Measurements from ENCODE around the gene KAT2B.
"Not testable (repeated sequence)": the region's sequence is repeated elsewhere in the genome, so short reads cannot be mapped to it uniquely, and the experiment has no call there.

Gene KAT2B

DNA sequence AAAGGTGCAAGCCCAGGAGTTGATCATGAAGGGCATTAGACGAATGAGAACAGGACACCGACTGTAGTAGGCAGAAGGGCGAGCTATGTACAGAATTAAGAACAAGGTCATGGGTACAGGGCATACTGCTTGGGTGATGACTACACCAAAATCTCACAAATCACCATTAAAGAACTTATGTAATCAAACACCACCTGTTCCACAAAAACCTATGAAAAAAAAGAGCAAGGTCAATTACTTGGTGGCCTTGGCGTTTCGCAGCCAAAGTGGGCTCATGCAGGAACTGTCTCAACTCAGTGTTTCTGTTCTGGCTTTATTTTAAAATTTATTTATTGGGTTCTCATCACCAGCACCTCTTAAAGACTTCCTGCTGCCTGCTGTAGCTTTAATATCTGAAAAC, 2.1 kb downstream of the KAT2B start:
- no peak overlapping the region for H3K27ac ChIP-seq
- no peak for TF ChIP-seq ZFX (IDR thresholded peaks at IDR 0.05; ENCODE audit: borderline replicate concordance)
- TF ChIP-seq, protein P1, sequence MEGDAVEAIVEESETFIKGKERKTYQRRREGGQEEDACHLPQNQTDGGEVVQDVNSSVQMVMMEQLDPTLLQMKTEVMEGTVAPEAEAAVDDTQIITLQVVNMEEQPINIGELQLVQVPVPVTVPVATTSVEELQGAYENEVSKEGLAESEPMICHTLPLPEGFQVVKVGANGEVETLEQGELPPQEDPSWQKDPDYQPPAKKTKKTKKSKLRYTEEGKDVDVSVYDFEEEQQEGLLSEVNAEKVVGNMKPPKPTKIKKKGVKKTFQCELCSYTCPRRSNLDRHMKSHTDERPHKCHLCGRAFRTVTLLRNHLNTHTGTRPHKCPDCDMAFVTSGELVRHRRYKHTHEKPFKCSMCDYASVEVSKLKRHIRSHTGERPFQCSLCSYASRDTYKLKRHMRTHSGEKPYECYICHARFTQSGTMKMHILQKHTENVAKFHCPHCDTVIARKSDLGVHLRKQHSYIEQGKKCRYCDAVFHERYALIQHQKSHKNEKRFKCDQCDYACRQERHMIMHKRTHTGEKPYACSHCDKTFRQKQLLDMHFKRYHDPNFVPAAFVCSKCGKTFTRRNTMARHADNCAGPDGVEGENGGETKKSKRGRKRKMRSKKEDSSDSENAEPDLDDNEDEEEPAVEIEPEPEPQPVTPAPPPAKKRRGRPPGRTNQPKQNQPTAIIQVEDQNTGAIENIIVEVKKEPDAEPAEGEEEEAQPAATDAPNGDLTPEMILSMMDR (IDR thresholded peaks at IDR 0.05): no peak

DNA sequence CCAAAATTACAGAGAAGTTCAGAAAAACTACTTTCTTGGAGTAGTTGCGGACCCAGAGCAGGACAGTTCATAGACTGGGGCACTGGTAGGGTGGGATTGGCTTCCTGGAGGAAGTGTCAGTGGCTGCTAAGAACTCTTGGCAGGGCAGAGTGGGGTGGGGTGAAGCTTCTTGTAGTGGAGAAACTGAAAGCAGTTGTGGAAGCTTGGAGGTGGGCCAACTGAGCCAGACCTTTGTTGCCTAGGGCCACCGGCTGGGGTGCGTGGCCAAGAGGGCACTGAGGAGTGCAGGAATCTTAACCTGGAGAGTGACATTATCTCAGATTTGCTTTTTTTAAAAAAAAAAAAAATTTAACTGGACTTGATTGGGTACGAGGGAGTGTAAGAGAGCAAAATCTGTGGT, 3.1 kb downstream of the KAT2B start:
- H3K27ac ChIP-seq: no peak overlapping the region
- TF ChIP-seq ZFX (IDR thresholded peaks at IDR 0.05; ENCODE audit: borderline replicate concordance): no peak
- TF ChIP-seq, protein P1 (IDR thresholded peaks at IDR 0.05): no peak

DNA sequence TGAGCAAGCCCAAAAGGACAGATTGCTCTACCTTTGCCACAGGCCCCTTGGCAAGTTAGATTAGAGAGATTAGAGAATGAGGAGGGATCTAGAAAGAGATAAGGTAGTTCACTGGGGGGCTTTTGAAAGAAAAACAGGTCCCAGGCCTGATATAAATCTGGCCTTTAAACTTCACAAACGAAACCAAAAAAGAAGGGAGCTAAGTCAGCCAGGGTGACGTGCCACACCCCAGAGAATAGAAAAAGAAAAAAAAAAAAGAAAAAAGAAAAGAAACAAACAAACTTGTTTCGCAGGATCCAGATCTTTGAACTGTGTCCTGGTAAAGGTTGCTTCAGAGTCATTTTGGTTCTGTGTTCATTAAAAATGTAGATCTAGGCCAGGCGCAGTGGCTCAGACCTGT, 3.6 kb downstream of the KAT2B start:
- no peak overlapping the region for H3K27ac ChIP-seq
- TF ChIP-seq, protein P1 (IDR thresholded peaks at IDR 0.05): no peak
- no peak for TF ChIP-seq ZFX (IDR thresholded peaks at IDR 0.05; ENCODE audit: borderline replicate concordance)

DNA sequence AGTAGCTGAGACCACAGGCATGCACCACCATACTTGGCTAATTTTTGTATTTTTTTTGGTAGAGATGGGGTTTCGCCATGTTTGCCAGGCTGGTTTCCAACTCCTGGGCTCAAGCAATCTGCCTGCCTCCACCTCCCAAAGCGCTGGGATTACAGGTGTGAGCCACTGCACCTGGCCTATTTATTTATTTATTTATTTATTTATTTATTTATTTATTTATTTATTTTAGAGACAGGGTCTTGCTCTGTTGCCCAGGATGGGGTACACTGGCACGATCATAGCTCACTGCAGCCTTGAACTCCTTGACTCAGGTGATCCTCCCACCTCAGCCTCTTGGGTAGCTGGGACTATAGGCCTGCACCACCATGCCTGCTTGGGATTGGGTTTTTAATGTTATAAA, 4.9 kb downstream of the KAT2B start:
- not testable (repeated sequence) for H3K27ac ChIP-seq

DNA sequence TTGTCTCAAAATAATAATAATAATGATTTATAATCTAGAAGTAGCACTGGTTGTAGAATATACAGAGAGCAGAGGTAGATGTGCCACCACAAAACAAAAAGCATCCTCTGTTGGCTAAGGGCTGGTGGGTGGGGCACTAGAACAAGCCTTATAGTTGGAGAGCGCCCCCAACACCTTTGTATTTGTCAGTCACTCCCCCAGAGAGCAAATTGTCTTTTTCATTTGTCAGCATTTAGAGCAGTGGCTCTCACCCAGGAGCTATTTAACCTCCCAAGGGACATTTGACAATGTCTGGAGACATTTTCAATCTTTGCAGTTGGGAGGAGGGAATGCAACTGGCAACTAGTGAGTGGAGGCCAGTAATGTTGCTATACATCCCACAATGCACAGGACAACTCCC, 6.3 kb downstream of the KAT2B start:
- no peak overlapping the region for H3K27ac ChIP-seq
- TF ChIP-seq ZFX (IDR thresholded peaks at IDR 0.05; ENCODE audit: borderline replicate concordance): no peak
- TF ChIP-seq, protein P1 (IDR thresholded peaks at IDR 0.05): no peak

DNA sequence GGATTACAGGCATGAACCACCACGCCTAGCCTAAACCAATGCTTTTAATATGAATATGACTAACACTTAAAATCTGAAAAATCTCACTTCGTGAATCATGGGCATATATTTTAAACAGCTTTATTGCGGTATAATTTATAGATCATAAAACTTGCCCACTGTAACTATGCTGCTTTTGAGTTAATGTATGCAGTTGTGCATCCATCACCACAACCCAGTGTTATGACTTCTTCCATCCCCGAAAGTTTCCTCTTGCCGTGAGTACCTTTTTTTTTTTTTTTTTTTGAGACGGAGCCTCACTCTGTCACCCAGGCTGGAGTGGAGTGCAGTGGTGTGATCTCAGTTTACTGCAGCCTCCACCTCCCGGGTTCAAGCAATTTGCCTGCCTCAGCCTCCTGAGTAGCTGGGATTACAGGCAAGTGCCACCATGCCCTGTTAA, 7.1 kb downstream of the KAT2B start:
- no peak overlapping the region for H3K27ac ChIP-seq
- TF ChIP-seq, protein P1 (IDR thresholded peaks at IDR 0.05): no peak
- TF ChIP-seq ZFX (IDR thresholded peaks at IDR 0.05; ENCODE audit: borderline replicate concordance): no peak

DNA sequence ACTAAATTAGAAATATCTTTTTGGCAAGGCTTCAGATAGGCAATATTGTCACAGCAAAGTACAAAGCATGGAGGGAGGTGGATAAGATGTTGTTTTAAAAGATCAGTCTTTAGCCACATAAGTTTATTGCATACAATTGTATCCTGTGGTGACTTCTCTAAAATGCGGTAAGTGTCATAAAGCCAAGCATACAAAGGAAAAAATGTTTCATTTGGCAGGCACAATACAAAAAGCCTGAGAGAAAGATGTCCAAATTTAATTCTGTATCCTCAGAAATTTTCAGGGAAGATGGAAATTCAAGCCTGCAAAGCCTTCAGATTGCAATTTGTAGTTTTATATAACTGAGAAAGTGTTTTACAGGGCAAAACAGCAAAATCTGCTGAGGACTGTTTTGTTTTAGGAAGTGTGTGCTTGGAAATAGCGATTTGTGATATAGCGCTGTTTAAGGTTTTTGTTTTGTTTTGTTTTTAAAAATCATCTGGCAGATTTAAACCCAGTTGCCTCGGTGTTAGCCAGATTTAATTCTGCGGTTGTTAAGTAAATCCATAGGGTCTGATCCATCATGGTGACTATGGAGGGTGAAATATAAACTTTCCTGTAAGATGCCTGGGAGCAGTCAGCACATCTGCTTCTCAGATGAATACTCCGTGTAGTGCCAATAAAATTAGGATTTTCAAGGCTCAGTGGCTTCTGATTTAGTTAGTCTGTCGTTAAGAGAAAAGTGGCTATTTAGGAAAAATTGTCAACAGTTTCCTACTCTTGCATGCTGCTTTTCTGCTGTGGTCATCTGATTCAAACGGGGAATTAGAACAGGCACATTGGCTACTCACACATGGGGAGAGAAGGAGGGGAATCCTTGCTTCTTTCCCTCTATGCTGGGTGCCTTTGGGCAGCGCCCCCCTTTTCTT, 8.0 kb downstream of the KAT2B start:
- no peak for TF ChIP-seq ZFX (IDR thresholded peaks at IDR 0.05; ENCODE audit: borderline replicate concordance)
- H3K27ac ChIP-seq: no peak overlapping the region

DNA sequence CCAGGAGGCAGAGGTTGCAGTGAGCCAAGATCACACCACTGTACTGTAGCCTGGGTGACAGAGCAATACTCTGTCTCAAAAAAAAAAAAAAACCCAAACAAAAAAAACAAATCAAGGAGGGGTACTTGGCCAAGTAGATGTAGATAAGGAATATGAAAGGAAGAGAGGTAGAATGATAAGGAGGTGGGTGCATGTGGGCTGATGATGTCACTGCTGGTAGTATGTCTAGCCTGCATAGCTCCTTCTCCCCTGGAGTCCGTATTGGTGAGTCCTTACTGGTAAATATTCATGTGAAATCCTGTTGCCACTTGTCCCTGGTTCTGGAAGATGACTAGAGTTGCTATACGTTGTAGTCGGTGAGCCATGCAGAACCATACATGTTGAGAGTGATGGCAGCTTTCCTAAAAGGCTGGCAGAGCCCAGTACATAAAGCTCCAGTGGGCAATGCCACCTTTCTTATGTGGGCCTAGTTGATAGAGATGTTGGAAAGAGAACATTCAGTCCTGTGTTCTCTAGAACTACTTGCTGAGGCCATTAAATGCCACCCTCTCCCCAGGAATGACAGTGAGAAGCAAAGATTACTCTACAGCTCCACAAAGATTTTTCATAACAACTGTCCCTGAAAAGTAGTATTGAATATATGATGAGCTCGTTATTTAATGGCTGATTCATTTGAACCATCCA, 11.0 kb downstream of the KAT2B start:
- TF ChIP-seq, protein P1 (IDR thresholded peaks at IDR 0.05): no peak
- TF ChIP-seq ZFX (IDR thresholded peaks at IDR 0.05; ENCODE audit: borderline replicate concordance): no peak
- H3K27ac ChIP-seq: no peak overlapping the region
